DOHH2 (cell line): ENCODE data around the gene LDLRAD1.

Experiments
- CTCF ChIP-seq: fragments of 200-600 bp; sonication (generic); IDR thresholded peaks from one replicate; pipeline ENCODE4 v1.5.1; 2014; ENCODE audit warnings: antibody characterized with exemption, mild to moderate bottlenecking, low read depth, low read length; ENCODE audit not compliant: poor library complexity, severe bottlenecking
- EZH2phosphoT487 ChIP-seq: fragments of 200-600 bp; sonication (generic); IDR thresholded peaks from 2 replicates; pipeline ENCODE4 v1.6.1; 2017; ENCODE audit warnings: borderline replicate concordance, mild to moderate bottlenecking, antibody characterized with exemption, low read length, moderate library complexity, mixed read lengths

- TF ChIP-seq CTCF (no peak), EZH2phosphoT487 (no peak)
These were observed 16.4 kb downstream of the LDLRAD1 start for GRCh38 chr1:54001591-54001990.
